Osteoblast (primary cell): Measurements from ENCODE around the gene CSRP2. TPM values are rescaled to one million over a fixed set of nuclear protein-coding genes. Genes with fewer than 3 reads are reported as not detected.

Source experiments
- DNase-seq: peaks from one replicate; pipeline ENCODE4 v3.0.0; 2011; ENCODE audit warnings: low spot score, mixed read lengths; ENCODE audit not compliant: insufficient read length; ENCODE audit errors: missing footprints
- H2AFZ ChIP-seq: 2 replicates; pipeline ENCODE4 v1.6.0; 2011; ENCODE audit warnings: mild to moderate bottlenecking, low read length
- H3K27ac ChIP-seq: 2 replicates; pipeline ENCODE4 v1.5.1; 2011; ENCODE audit warnings: mild to moderate bottlenecking, low read depth, low read length, moderate library complexity
- H3K27me3 ChIP-seq: 2 replicates; pipeline ENCODE4 v1.6.0; 2012; ENCODE audit warnings: mild to moderate bottlenecking, control low read depth, inconsistent platforms, low read length, moderate library complexity; ENCODE audit not compliant: insufficient read depth
- H3K36me3 ChIP-seq: 2 replicates; pipeline ENCODE4 v1.5.1; 2011; ENCODE audit warnings: mild to moderate bottlenecking, low read length, control low read depth, moderate library complexity; ENCODE audit not compliant: insufficient read depth
- H3K4me1 ChIP-seq: 2 replicates; pipeline ENCODE4 v1.5.1; 2011; ENCODE audit warnings: mild to moderate bottlenecking, low read length, control low read depth, moderate library complexity; ENCODE audit not compliant: insufficient read depth
- H3K4me2 ChIP-seq: 2 replicates; pipeline ENCODE4 v1.6.0; 2011; ENCODE audit warnings: mild to moderate bottlenecking, low read length; ENCODE audit not compliant: insufficient read depth
- H3K4me3 ChIP-seq: fragments of 200-600 bp; sonication (generic); 3 replicates; pipeline ENCODE4 v1.5.1; 2012; ENCODE audit warnings: mild to moderate bottlenecking, low read length, inconsistent platforms; ENCODE audit not compliant: insufficient read depth
- H3K79me2 ChIP-seq: 2 replicates; pipeline ENCODE4 v1.6.0; 2012; ENCODE audit warnings: mild to moderate bottlenecking, low read length, control low read depth, inconsistent platforms; ENCODE audit not compliant: insufficient read depth
- H3K9me3 ChIP-seq: 2 replicates; pipeline ENCODE4 v1.5.1; 2011; ENCODE audit warnings: low read depth, low read length, control low read depth
- H4K20me1 ChIP-seq: 2 replicates; pipeline ENCODE4 v1.6.0; 2012; ENCODE audit warnings: mild to moderate bottlenecking, low read length, control low read depth; ENCODE audit not compliant: insufficient read depth
- total RNA-seq: library from RNA; depleted of rRNA; stranded (reverse); fragments of >200 nt; gene quantifications from 2 replicates; pipeline ENCODE4 v1.2.3, GENCODE V29; 2012
- TF ChIP-seq, protein P1 (sequence below): IDR thresholded peaks from 2 replicates; pipeline ENCODE4 v1.5.1; 2011; ENCODE audit warnings: mild to moderate bottlenecking, low read depth, low read length, moderate library complexity; ENCODE audit errors: extremely low read depth

Gene CSRP2
- total RNA-seq, 1 donor: 13.4 TPM

DNA sequence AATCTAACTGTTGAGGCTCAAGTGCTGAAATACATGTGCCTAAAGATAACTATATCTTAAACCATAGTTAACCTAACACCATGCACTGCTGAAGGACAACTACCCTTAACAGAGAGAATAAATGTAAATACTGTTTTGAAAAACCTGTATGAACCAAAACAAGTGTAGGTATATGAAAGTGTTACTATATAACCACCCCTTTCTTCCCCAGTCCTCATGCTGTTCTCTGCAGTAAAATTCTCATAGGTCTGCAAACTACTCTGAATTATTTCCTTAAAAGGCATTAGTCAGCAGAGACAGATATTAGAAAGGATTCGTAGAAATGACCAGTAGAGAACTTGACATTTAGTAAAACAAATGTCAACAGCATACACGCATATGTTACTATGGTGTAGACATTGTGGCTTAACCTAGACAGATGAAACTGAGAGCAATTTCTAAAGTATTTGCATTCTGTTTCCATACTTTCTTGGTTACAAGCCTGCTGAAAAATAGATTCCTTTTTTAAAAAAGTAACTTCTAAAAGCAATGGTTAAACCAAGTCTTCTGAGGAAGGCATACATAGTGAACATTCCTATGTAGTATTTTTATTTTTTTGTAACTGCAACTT lies 13.9 kb downstream of the CSRP2 start:
- Histone ChIP-seq H3K4me3 (no peak overlapping the region), H3K27ac (no peak overlapping the region), H4K20me1 (no peaks in the 10 kb centered on the region), H3K4me1 (peaks cover 25% of the 10 kb centered on the region), H3K79me2 (no peaks in the 10 kb centered on the region), H2AFZ (no peak overlapping the region), H3K4me2 (no peak overlapping the region), H3K36me3 (no peaks in the 10 kb centered on the region), H3K9me3 (no peaks in the 10 kb centered on the region), H3K27me3 (no peaks in the 10 kb centered on the region)
- TF ChIP-seq, protein P1, sequence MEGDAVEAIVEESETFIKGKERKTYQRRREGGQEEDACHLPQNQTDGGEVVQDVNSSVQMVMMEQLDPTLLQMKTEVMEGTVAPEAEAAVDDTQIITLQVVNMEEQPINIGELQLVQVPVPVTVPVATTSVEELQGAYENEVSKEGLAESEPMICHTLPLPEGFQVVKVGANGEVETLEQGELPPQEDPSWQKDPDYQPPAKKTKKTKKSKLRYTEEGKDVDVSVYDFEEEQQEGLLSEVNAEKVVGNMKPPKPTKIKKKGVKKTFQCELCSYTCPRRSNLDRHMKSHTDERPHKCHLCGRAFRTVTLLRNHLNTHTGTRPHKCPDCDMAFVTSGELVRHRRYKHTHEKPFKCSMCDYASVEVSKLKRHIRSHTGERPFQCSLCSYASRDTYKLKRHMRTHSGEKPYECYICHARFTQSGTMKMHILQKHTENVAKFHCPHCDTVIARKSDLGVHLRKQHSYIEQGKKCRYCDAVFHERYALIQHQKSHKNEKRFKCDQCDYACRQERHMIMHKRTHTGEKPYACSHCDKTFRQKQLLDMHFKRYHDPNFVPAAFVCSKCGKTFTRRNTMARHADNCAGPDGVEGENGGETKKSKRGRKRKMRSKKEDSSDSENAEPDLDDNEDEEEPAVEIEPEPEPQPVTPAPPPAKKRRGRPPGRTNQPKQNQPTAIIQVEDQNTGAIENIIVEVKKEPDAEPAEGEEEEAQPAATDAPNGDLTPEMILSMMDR: no peak
- DNase-seq: no peak

DNA sequence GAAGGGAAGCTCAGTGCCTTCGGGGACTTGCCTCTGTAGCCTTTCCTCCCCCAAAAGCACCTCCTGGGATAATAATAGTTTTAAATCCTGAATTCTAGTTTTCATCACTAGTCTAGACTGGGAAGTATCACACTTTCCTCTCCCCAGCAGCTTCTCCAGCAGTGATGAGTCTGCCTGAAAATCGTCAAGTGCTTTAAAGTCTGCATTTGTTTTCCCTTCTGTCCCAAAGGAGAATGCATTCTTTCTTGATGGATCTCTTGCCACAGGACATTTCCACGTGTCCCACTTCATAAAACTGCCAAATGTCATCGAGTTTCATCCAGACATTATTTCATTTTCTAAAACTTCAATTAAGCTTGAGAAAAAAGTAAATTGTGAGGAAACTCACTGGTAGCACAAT lies 15.0 kb downstream of the CSRP2 start:
- no peaks in the 10 kb centered on the region for H3K79me2 ChIP-seq
- H3K4me2 ChIP-seq: peak overlapping the region; percentile 74
- peak overlapping the region; percentile 45 for H3K4me3 ChIP-seq
- peak overlapping the region; percentile 67 for H3K27ac ChIP-seq
- H3K27me3 ChIP-seq: no peaks in the 10 kb centered on the region
- no peaks in the 10 kb centered on the region for H4K20me1 ChIP-seq
- no peaks in the 10 kb centered on the region for H3K9me3 ChIP-seq
- TF ChIP-seq, protein P1: no peak
- H3K36me3 ChIP-seq: no peaks in the 10 kb centered on the region
- H3K4me1 ChIP-seq: peaks cover 22% of the 10 kb centered on the region
- DNase-seq: peak; percentile 85
- H2AFZ ChIP-seq: no peak overlapping the region

DNA sequence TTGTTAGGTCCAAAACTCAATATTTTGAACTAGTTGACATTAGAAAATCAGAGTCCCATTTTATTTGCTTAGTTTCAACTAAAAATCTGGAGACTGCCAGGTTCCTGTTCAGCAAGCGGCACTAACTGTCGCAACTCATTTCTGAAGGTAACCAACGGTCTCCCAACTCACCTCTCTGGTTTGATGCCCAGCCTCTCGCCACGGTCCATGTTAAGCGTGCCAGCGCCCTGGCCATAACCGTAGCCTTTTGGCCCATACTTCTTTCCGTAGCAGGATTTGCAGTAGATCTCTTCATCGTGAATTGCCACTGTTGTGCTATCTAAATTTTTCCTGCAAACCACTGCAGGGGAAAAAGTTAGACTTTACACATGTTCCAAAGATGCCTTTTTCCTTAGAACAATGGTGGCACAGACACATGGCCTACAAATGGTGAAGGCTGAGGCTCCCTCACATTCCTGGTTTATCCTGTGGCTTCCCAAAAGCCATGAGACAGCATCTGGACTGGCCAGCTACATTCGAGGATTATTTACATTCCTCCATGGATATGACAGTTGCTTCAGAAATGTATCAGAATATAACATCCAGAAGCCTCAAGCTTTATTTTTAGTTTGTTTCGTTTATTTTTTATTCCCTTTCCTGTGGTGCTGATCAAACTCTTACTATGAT lies 15.7 kb downstream of the CSRP2 start:
- peaks cover 22% of the 10 kb centered on the region for H3K4me1 ChIP-seq

DNA sequence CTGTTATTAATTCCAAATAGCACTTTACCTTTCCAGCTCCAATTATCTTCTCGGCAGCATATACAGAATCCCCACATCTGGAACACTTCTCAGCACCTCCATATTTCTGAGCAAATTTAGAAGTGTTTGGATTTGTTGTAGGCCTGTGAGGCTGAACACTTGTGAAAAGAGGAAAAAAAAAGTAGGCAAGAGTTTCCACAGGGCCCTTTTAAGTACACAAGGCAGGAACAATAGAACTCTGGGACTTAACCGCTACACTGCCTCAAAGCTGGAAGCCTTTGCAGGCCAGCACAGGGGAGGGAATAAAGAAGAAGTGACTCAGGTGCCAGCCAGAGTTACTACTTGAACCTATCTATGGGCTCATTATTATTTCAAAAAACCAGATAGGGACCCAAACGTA lies 18.6 kb downstream of the CSRP2 start:
- Histone ChIP-seq H3K27me3 (no peaks in the 10 kb centered on the region), H3K9me3 (no peaks in the 10 kb centered on the region), H3K4me3 (no peak overlapping the region), H3K4me2 (no peak overlapping the region), H4K20me1 (no peaks in the 10 kb centered on the region), H3K4me1 (peaks cover 22% of the 10 kb centered on the region), H3K79me2 (no peaks in the 10 kb centered on the region), H3K27ac (no peak overlapping the region), H3K36me3 (peaks cover 8% of the 10 kb centered on the region), H2AFZ (no peak overlapping the region)
- DNase-seq: no peak
- TF ChIP-seq, protein P1: no peak

More for the DNA sequence above, 15.7 kb downstream of the CSRP2 start:
- H3K9me3 ChIP-seq: no peaks in the 10 kb centered on the region
- peak overlapping the region; percentile 23 for H2AFZ ChIP-seq
- peak overlapping the region; percentile 67 for H3K27ac ChIP-seq
- peak overlapping the region; percentile 74 for H3K4me2 ChIP-seq
- TF ChIP-seq, protein P1: no peak
- H3K4me3 ChIP-seq: peak overlapping the region; percentile 45
- no peaks in the 10 kb centered on the region for H3K27me3 ChIP-seq
- DNase-seq: peak; percentile 79
- H4K20me1 ChIP-seq: no peaks in the 10 kb centered on the region
- no peaks in the 10 kb centered on the region for H3K36me3 ChIP-seq
- H3K79me2 ChIP-seq: no peaks in the 10 kb centered on the region
